ENCODE data around the gene CPVL.
A peak's percentile ranks its signal among the peaks of the same experiment; 100 is the strongest.

CPVL gene

GRCh38 chr7:28961972-28962371, 184.4 kb downstream of the CPVL start:
- WGBS (ENCODE audit: insufficient coverage, insufficient read length), result no CpG with 5 or more reads among the region's 5 CpGs
- H3K4me1 ChIP-seq (ENCODE audit: control insufficient read depth, insufficient read depth, low read length), result peaks cover 2% of the 10 kb centered on the region
- H3K27me3 ChIP-seq (ENCODE audit: control insufficient read depth, insufficient read depth, low read length), result peaks cover 14% of the 10 kb centered on the region
- DNase-seq (ENCODE audit: low read depth, low spot score), result no peak
- no peak overlapping the region for H3K27ac ChIP-seq (ENCODE audit: low read length)
- no peak overlapping the region for H3K4me3 ChIP-seq (ENCODE audit: low read length)
- no peaks in the 10 kb centered on the region for H3K36me3 ChIP-seq (ENCODE audit: control insufficient read depth, insufficient read depth, low read length)
- H3K9me3 ChIP-seq (ENCODE audit: control insufficient read depth, insufficient read depth, low read length), result no peaks in the 10 kb centered on the region

GRCh38 chr7:28960071-28960840, 186.1 kb downstream of the CPVL start:
- no CpG with 5 or more reads among the region's 7 CpGs for WGBS (ENCODE audit: insufficient coverage, insufficient read length)
- Histone ChIP-seq H3K4me3 (ENCODE audit: low read length) (no peak overlapping the region), H3K27ac (ENCODE audit: low read length) (no peak overlapping the region), H3K27me3 (ENCODE audit: control insufficient read depth, insufficient read depth, low read length) (peaks cover 16% of the 10 kb centered on the region), H3K9me3 (ENCODE audit: control insufficient read depth, insufficient read depth, low read length) (no peaks in the 10 kb centered on the region), H3K36me3 (ENCODE audit: control insufficient read depth, insufficient read depth, low read length) (no peaks in the 10 kb centered on the region), H3K4me1 (ENCODE audit: control insufficient read depth, insufficient read depth, low read length) (peaks cover 2% of the 10 kb centered on the region)
- no peak for DNase-seq (ENCODE audit: low read depth, low spot score)

GRCh38 chr7:28958980-28959347, 187.4 kb downstream of the CPVL start:
- no peak for DNase-seq (ENCODE audit: low read depth, low spot score)
- peaks cover 2% of the 10 kb centered on the region for H3K4me1 ChIP-seq (ENCODE audit: control insufficient read depth, insufficient read depth, low read length)
- no peaks in the 10 kb centered on the region for H3K36me3 ChIP-seq (ENCODE audit: control insufficient read depth, insufficient read depth, low read length)
- peak overlapping the region; percentile 45; the same call in 1 of the 2 replicates for H3K4me3 ChIP-seq (ENCODE audit: low read length)
- H3K9me3 ChIP-seq (ENCODE audit: control insufficient read depth, insufficient read depth, low read length), result no peaks in the 10 kb centered on the region
- no peak overlapping the region for H3K27ac ChIP-seq (ENCODE audit: low read length)
- WGBS (ENCODE audit: insufficient coverage, insufficient read length), result no CpG with 5 or more reads among the region's 6 CpGs
- peaks cover 16% of the 10 kb centered on the region for H3K27me3 ChIP-seq (ENCODE audit: control insufficient read depth, insufficient read depth, low read length)

- H3K27ac ChIP-seq (ENCODE audit: low read length), result no peak within 1 kb of the TSS
- peaks cover 16% of the 10 kb centered on the region for H3K27me3 ChIP-seq (ENCODE audit: control insufficient read depth, insufficient read depth, low read length)
- H3K4me3 ChIP-seq (ENCODE audit: low read length), result peak within 1 kb of the TSS; percentile 45; the same call in 1 of the 2 replicates
- DNase-seq (ENCODE audit: low read depth, low spot score), result no peak
- no CpG with 5 or more reads among the region's 66 CpGs for WGBS (ENCODE audit: insufficient coverage, insufficient read length)
- no peaks in the 10 kb centered on the region for H3K9me3 ChIP-seq (ENCODE audit: control insufficient read depth, insufficient read depth, low read length)
- peaks cover 2% of the 10 kb centered on the region for H3K4me1 ChIP-seq (ENCODE audit: control insufficient read depth, insufficient read depth, low read length)
- no peaks in the 10 kb centered on the region for H3K36me3 ChIP-seq (ENCODE audit: control insufficient read depth, insufficient read depth, low read length)
Observed at GRCh38 chr7:28958235-28958979, 187.9 kb downstream of the CPVL start, which contains the start of gene TRIL. Gene TRIL, minus strand, starts transcription at chr7:28958330. Its CDS starts 284 bp downstream, at chr7:28958046.

GRCh38 chr7:28957751-28958234, 188.5 kb downstream of the CPVL start:
- H3K27ac ChIP-seq (ENCODE audit: low read length), result no peak overlapping the region
- no peaks in the 10 kb centered on the region for H3K9me3 ChIP-seq (ENCODE audit: control insufficient read depth, insufficient read depth, low read length)
- H3K4me3 ChIP-seq (ENCODE audit: low read length), result peak overlapping the region; percentile 45; the same call in 1 of the 2 replicates
- H3K27me3 ChIP-seq (ENCODE audit: control insufficient read depth, insufficient read depth, low read length), result peaks cover 16% of the 10 kb centered on the region
- peaks cover 2% of the 10 kb centered on the region for H3K4me1 ChIP-seq (ENCODE audit: control insufficient read depth, insufficient read depth, low read length)
- no CpG with 5 or more reads among the region's 47 CpGs for WGBS (ENCODE audit: insufficient coverage, insufficient read length)
- H3K36me3 ChIP-seq (ENCODE audit: control insufficient read depth, insufficient read depth, low read length), result no peaks in the 10 kb centered on the region
- DNase-seq (ENCODE audit: low read depth, low spot score), result no peak

- no peak for DNase-seq (ENCODE audit: low read depth, low spot score)
- Histone ChIP-seq H3K36me3 (ENCODE audit: control insufficient read depth, insufficient read depth, low read length) (no peaks in the 10 kb centered on the region), H3K27ac (ENCODE audit: low read length) (no peak overlapping the region), H3K9me3 (ENCODE audit: control insufficient read depth, insufficient read depth, low read length) (no peaks in the 10 kb centered on the region), H3K4me3 (ENCODE audit: low read length) (peak overlapping the region; percentile 45; the same call in 1 of the 2 replicates), H3K4me1 (ENCODE audit: control insufficient read depth, insufficient read depth, low read length) (peaks cover 2% of the 10 kb centered on the region), H3K27me3 (ENCODE audit: control insufficient read depth, insufficient read depth, low read length) (peaks cover 16% of the 10 kb centered on the region)
- no CpG with 5 or more reads among the region's 59 CpGs for WGBS (ENCODE audit: insufficient coverage, insufficient read length)
Observed at GRCh38 chr7:28957064-28957750, 189.1 kb downstream of the CPVL start.

GRCh38 chr7:28956608-28957063, 189.7 kb downstream of the CPVL start:
- no peaks in the 10 kb centered on the region for H3K9me3 ChIP-seq (ENCODE audit: control insufficient read depth, insufficient read depth, low read length)
- H3K36me3 ChIP-seq (ENCODE audit: control insufficient read depth, insufficient read depth, low read length), result no peaks in the 10 kb centered on the region
- H3K4me1 ChIP-seq (ENCODE audit: control insufficient read depth, insufficient read depth, low read length), result peaks cover 2% of the 10 kb centered on the region
- no peak overlapping the region for H3K27ac ChIP-seq (ENCODE audit: low read length)
- DNase-seq (ENCODE audit: low read depth, low spot score), result no peak
- H3K27me3 ChIP-seq (ENCODE audit: control insufficient read depth, insufficient read depth, low read length), result peaks cover 16% of the 10 kb centered on the region
- no CpG with 5 or more reads among the region's 39 CpGs for WGBS (ENCODE audit: insufficient coverage, insufficient read length)
- peak overlapping the region; percentile 45; the same call in 1 of the 2 replicates for H3K4me3 ChIP-seq (ENCODE audit: low read length)

- WGBS (ENCODE audit: insufficient coverage, insufficient read length), result no CpG with 5 or more reads among the region's 104 CpGs
- Histone ChIP-seq H3K27me3 (ENCODE audit: control insufficient read depth, insufficient read depth, low read length) (peaks cover 16% of the 10 kb centered on the region), H3K27ac (ENCODE audit: low read length) (no peak overlapping the region), H3K4me1 (ENCODE audit: control insufficient read depth, insufficient read depth, low read length) (peaks cover 2% of the 10 kb centered on the region), H3K36me3 (ENCODE audit: control insufficient read depth, insufficient read depth, low read length) (no peaks in the 10 kb centered on the region), H3K4me3 (ENCODE audit: low read length) (peak overlapping the region; percentile 45; the same call in 1 of the 2 replicates), H3K9me3 (ENCODE audit: control insufficient read depth, insufficient read depth, low read length) (no peaks in the 10 kb centered on the region)
- no peak for DNase-seq (ENCODE audit: low read depth, low spot score)
Observed at GRCh38 chr7:28955718-28956607, 190.4 kb downstream of the CPVL start.

GRCh38 chr7:28955356-28955717, 191.0 kb downstream of the CPVL start:
- Histone ChIP-seq H3K9me3 (ENCODE audit: control insufficient read depth, insufficient read depth, low read length) (no peaks in the 10 kb centered on the region), H3K36me3 (ENCODE audit: control insufficient read depth, insufficient read depth, low read length) (no peaks in the 10 kb centered on the region), H3K27me3 (ENCODE audit: control insufficient read depth, insufficient read depth, low read length) (peaks cover 16% of the 10 kb centered on the region), H3K4me3 (ENCODE audit: low read length) (peak overlapping the region; percentile 45; the same call in 1 of the 2 replicates), H3K4me1 (ENCODE audit: control insufficient read depth, insufficient read depth, low read length) (peaks cover 2% of the 10 kb centered on the region), H3K27ac (ENCODE audit: low read length) (no peak overlapping the region)
- WGBS (ENCODE audit: insufficient coverage, insufficient read length), result no CpG with 5 or more reads among the region's 22 CpGs
- DNase-seq (ENCODE audit: low read depth, low spot score), result no peak
